MM.1S (cell line): Measurements from ENCODE around the gene LHCGR.

Source experiments
- CTCF ChIP-seq: fragments of 300-600 bp; sonication (generic); IDR thresholded peaks from 2 replicates; pipeline ENCODE4 v1.5.1; 2016; ENCODE audit warnings: antibody characterized with exemption, low read length, mixed read lengths
- EZH2 ChIP-seq: fragments of 300-600 bp; sonication (generic); optimal IDR thresholded peaks from 2 replicates; pipeline ENCODE3; 2017; ENCODE audit warnings: low read depth, mild to moderate bottlenecking, antibody characterized with exemption, low read length, mixed read lengths
- EZH2phosphoT487 ChIP-seq: fragments of 300-600 bp; sonication (generic); IDR thresholded peaks from 2 replicates; pipeline ENCODE4 v1.6.1; 2018; ENCODE audit warnings: antibody characterized with exemption, low read length

DNA sequence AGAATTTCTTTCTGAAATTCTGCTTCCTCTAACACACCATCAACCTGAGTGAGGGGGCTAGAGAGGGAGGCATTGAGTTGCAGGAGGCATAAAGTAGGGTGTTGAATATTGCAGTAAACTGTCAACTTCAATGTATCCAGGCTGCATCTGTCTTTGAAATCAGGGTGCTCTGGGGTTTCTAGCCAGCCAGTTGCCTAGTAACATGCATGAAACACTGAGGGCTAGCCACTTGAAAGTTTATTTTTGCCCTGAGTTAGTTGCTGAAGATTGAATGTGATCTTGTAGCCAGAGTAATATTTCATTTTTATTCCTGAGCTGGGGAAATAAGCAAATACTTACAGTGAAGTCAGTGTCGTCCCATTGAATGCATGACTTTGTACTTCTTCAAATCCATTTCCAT is 41.9 kb downstream of the LHCGR start:
- no peak for TF ChIP-seq CTCF
- no peak for TF ChIP-seq EZH2phosphoT487
- no peak for TF ChIP-seq EZH2
